ENCODE data around the gene GALK2. TPM values are rescaled to one million over a fixed set of nuclear protein-coding genes. Genes with fewer than 3 reads are reported as not detected.

GALK2 gene
- total RNA-seq, 1 experiment from 2014 or later, result 29.0 TPM

DNA sequence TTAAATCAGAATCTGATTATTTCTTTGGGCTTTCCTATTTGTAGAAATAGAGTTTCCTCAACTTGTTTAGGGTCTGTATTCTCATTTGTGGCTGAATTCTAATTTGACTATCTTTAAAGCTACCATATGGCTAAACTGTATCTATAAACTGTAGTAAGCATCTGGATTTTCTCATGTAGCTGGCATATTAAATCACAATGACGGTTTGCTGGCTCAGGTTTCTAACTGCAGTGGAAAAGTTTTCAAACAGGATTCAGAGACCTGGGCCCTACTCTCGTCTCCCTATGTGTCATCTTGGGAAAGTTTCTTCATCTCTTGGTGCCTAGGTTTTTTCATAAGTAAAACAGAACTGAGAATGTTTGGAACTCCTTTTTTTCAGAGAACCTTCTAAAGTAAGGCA, 68.3 kb downstream of the GALK2 start:
- Histone ChIP-seq H3K4me2 (no peak overlapping the region), H3K36me3 (ENCODE audit: low read depth) (0 out of 2 replicates have a peak, but pooled peaks cover 4% of the 10 kb centered on the region), H3K27ac (no peak overlapping the region)

DNA sequence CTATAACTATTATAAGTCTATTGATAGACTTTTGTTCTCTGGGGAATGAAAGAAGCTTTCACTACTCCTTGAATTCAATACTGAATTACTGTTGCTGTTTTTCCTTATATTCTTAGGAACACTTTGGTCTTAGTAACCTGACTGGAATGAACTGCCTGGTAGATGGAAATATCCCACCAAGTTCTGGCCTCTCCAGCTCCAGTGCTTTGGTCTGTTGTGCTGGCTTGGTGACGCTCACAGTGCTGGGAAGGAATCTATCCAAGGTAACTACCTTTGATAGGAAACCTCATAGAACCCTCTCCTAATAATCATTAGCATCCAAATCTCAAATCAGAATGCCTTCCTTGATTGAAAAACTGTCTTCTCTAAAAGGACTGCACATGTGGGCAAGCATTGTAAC, 69.1 kb downstream of the GALK2 start:
- Histone ChIP-seq H2AFZ (no peak overlapping the region), H3K27me3 (ENCODE audit: insufficient read depth, low read depth) (no peaks in the 10 kb centered on the region), H3K4me3 (no peak overlapping the region), H3K36me3 (ENCODE audit: low read depth) (0 out of 2 replicates have a peak, but pooled peaks cover 4% of the 10 kb centered on the region), H3K4me2 (no peak overlapping the region), H4K20me1 (ENCODE audit: insufficient read depth) (no peaks in the 10 kb centered on the region), H3K4me1 (replicated peaks; ENCODE audit: insufficient read depth) (no peaks in the 10 kb centered on the region), H3F3A (ENCODE audit: insufficient read depth, low read depth) (no peaks in the 10 kb centered on the region), H3K27ac (no peak overlapping the region), H3K79me2 (ENCODE audit: low read depth) (no peaks in the 10 kb centered on the region), H3K9me3 (ENCODE audit: insufficient read depth, low read depth) (no peaks in the 10 kb centered on the region), H3K9me2 (ENCODE audit: insufficient read depth) (no peaks in the 10 kb centered on the region)
- BruUV-seq (replicated peaks), result no TSS peak
- POLR2A ChIA-PET (ENCODE audit: unreplicated experiment), result no interaction called here
- CTCF ChIA-PET, result no interaction called here
- TF ChIP-seq, protein P1, sequence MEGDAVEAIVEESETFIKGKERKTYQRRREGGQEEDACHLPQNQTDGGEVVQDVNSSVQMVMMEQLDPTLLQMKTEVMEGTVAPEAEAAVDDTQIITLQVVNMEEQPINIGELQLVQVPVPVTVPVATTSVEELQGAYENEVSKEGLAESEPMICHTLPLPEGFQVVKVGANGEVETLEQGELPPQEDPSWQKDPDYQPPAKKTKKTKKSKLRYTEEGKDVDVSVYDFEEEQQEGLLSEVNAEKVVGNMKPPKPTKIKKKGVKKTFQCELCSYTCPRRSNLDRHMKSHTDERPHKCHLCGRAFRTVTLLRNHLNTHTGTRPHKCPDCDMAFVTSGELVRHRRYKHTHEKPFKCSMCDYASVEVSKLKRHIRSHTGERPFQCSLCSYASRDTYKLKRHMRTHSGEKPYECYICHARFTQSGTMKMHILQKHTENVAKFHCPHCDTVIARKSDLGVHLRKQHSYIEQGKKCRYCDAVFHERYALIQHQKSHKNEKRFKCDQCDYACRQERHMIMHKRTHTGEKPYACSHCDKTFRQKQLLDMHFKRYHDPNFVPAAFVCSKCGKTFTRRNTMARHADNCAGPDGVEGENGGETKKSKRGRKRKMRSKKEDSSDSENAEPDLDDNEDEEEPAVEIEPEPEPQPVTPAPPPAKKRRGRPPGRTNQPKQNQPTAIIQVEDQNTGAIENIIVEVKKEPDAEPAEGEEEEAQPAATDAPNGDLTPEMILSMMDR (conservative IDR thresholded peaks at IDR 0.05), result no peak
- no peak for TF ChIP-seq EZH2 (IDR thresholded peaks at IDR 0.05; ENCODE audit: low read depth)
- no peak for DNase-seq
- intact Hi-C loops (cut with micrococcal nuclease; ENCODE audit: unreplicated experiment), result loop anchor here (5.0 kb wide), 1 partner anchor 377 kb away; no protein-coding TSS in a partner anchor

More for the DNA sequence above, 68.3 kb downstream of the GALK2 start:
- POLR2A ChIA-PET (ENCODE audit: unreplicated experiment), result no interaction called here
- Histone ChIP-seq H3K79me2 (ENCODE audit: low read depth) (no peaks in the 10 kb centered on the region), H3F3A (ENCODE audit: insufficient read depth, low read depth) (no peaks in the 10 kb centered on the region), H4K20me1 (ENCODE audit: insufficient read depth) (no peaks in the 10 kb centered on the region), H3K4me3 (no peak overlapping the region), H2AFZ (no peak overlapping the region), H3K4me1 (replicated peaks; ENCODE audit: insufficient read depth) (no peaks in the 10 kb centered on the region), H3K9me2 (ENCODE audit: insufficient read depth) (no peaks in the 10 kb centered on the region), H3K9me3 (ENCODE audit: insufficient read depth, low read depth) (no peaks in the 10 kb centered on the region), H3K27me3 (ENCODE audit: insufficient read depth, low read depth) (no peaks in the 10 kb centered on the region)
- TF ChIP-seq, protein P1 (conservative IDR thresholded peaks at IDR 0.05), result no peak
- TF ChIP-seq EZH2 (IDR thresholded peaks at IDR 0.05; ENCODE audit: low read depth), result no peak
- no peak for DNase-seq
- no TSS peak for BruUV-seq (replicated peaks)
- intact Hi-C loops (cut with micrococcal nuclease; ENCODE audit: unreplicated experiment), result loop anchor here (5.0 kb wide), 1 partner anchor 376 kb away; no protein-coding TSS in a partner anchor
- CTCF ChIA-PET, result no interaction called here

DNA sequence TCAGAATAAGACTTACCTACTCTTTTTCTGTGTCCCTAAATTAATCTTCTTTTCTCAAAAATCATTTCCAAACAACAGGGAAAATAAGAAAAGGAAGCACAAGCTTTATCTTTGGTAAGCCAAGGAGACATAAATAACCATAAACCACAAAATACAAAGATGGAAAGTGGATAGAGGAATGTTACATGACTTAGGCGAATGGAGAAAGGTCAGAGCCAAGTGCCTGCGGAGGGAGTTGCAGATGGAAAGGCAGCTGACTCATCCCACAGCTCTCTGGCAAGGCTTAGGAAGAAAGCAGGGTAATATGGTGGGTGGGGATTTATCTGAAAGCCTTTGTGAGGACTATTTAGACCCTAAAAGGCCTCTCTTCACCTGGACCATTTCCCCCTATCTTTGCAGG, 72.8 kb downstream of the GALK2 start:
- Histone ChIP-seq H3K4me2 (no peak overlapping the region), H3K27me3 (ENCODE audit: insufficient read depth, low read depth) (no peaks in the 10 kb centered on the region), H4K20me1 (ENCODE audit: insufficient read depth) (no peaks in the 10 kb centered on the region), H3K27ac (no peak overlapping the region), H3F3A (ENCODE audit: insufficient read depth, low read depth) (no peaks in the 10 kb centered on the region), H3K9me2 (ENCODE audit: insufficient read depth) (no peaks in the 10 kb centered on the region), H2AFZ (no peak overlapping the region), H3K79me2 (ENCODE audit: low read depth) (no peaks in the 10 kb centered on the region), H3K4me3 (no peak overlapping the region), H3K4me1 (replicated peaks; ENCODE audit: insufficient read depth) (no peaks in the 10 kb centered on the region), H3K9me3 (ENCODE audit: insufficient read depth, low read depth) (no peaks in the 10 kb centered on the region), H3K36me3 (ENCODE audit: low read depth) (0 out of 2 replicates have a peak, but pooled peaks cover 4% of the 10 kb centered on the region)
- POLR2A ChIA-PET (ENCODE audit: unreplicated experiment), result no interaction called here
- TF ChIP-seq, protein P1 (conservative IDR thresholded peaks at IDR 0.05), result no peak
- BruUV-seq (replicated peaks), result no TSS peak
- intact Hi-C loops (cut with micrococcal nuclease; ENCODE audit: unreplicated experiment), result no loop called here
- CTCF ChIA-PET, result no interaction called here
- no peak for DNase-seq
